Measurements from ENCODE around the gene GOLGB1. TPM values are rescaled to one million over a fixed set of nuclear protein-coding genes. Genes with fewer than 3 reads are reported as not detected.

Gene GOLGB1
- total and polyA plus RNA-seq, 2 donors (not counting 3 experiments of a cell fraction or from before 2014, with no cell fraction given): 7.4 to 42.7 TPM

GRCh38 chr3:121769246-121769645 is 19.7 kb upstream of the GOLGB1 start:
- FAIRE-seq: no peak
- H3K9me1 ChIP-seq (replicated peaks; ENCODE audit: control insufficient read depth, extremely low read depth, insufficient read depth, low read length): no peaks in the 10 kb centered on the region
- no peak overlapping the region for H3K9ac ChIP-seq (replicated peaks; ENCODE audit: extremely low read depth, insufficient read depth, low read length)
- no peak overlapping the region for H2AFZ ChIP-seq (ENCODE audit: low read depth, low read length)
- peaks cover 0 to 2% of the 10 kb centered on the region in 2 experiments for H3K27me3 ChIP-seq (ENCODE audit: control insufficient read depth in 2 of 2, insufficient read depth in 2 of 2, low read length in 2 of 2)
- ChIA-PET CTCF (no interaction called here), POLR2A (no interaction called here)
- peaks cover 3 to 7% of the 10 kb centered on the region in 2 experiments for H3K36me3 ChIP-seq (ENCODE audit: control insufficient read depth in 2 of 2, extremely low read depth in 1 of 2, insufficient read depth in 2 of 2, low read length in 2 of 2)
- H3K4me2 ChIP-seq (ENCODE audit: insufficient read depth, low read length): no peak overlapping the region
- no peaks in the 10 kb centered on the region for H3K9me3 ChIP-seq (replicated peaks; ENCODE audit: control insufficient read depth, insufficient read depth, low read length)
- no peak for TF ChIP-seq CTCF (IDR thresholded peaks at IDR 0.05; ENCODE audit: extremely low read depth in 1 of 2, insufficient read depth in 1 of 2, low read depth in 1 of 2, low read length in 2 of 2)
- no peak for TF ChIP-seq GATA2 (IDR thresholded peaks at IDR 0.05; ENCODE audit: insufficient read depth, insufficient read length, low read depth, low read length)
- TF ChIP-seq, protein P1, sequence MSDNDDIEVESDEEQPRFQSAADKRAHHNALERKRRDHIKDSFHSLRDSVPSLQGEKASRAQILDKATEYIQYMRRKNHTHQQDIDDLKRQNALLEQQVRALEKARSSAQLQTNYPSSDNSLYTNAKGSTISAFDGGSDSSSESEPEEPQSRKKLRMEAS (IDR thresholded peaks at IDR 0.05; ENCODE audit: insufficient read depth, insufficient read length): no peak
- TF ChIP-seq JUN (IDR thresholded peaks at IDR 0.05; ENCODE audit: borderline replicate concordance, insufficient read depth, insufficient read length, low read depth): no peak
- no peak for TF ChIP-seq MYC (IDR thresholded peaks at IDR 0.05; ENCODE audit: low read depth, low read length)
- TF ChIP-seq FOS (IDR thresholded peaks at IDR 0.05; ENCODE audit: borderline replicate concordance, insufficient read depth, low read length): no peak
- no peak for TF ChIP-seq EZH2 (IDR thresholded peaks at IDR 0.05; ENCODE audit: borderline replicate concordance, low read depth, low read length, severe bottlenecking)
- intact Hi-C loops (cut with micrococcal nuclease): no loop called here
- H3K4me1 ChIP-seq (ENCODE audit: control insufficient read depth, extremely low read depth, insufficient read depth, low read length): no peaks in the 10 kb centered on the region
- no peak overlapping the region for H3K4me3 ChIP-seq (replicated peaks in 1 of 3; ENCODE audit: insufficient read depth in 1 of 3, low read depth in 1 of 3, low read length in 3 of 3)
- BruUV-seq (replicated peaks): no TSS peak
- no peak overlapping the region for H3K27ac ChIP-seq (ENCODE audit: insufficient read depth, low read depth, low read length)
- H4K20me1 ChIP-seq (replicated peaks; ENCODE audit: control insufficient read depth, extremely low read depth, insufficient read depth, low read length): no peaks in the 10 kb centered on the region
- no peaks in the 10 kb centered on the region for H3K79me2 ChIP-seq (ENCODE audit: control insufficient read depth, insufficient read depth, low read length)
- dilution Hi-C loops (cut with MboI; ENCODE audit: extremely low pct_ligation_motif_present, low sequenced_read_pairs): no loop called here
- DNase-seq (ENCODE audit: low read depth, low spot score): no peak
